ENCODE results near the gene JDP2.

Gene JDP2

DNA sequence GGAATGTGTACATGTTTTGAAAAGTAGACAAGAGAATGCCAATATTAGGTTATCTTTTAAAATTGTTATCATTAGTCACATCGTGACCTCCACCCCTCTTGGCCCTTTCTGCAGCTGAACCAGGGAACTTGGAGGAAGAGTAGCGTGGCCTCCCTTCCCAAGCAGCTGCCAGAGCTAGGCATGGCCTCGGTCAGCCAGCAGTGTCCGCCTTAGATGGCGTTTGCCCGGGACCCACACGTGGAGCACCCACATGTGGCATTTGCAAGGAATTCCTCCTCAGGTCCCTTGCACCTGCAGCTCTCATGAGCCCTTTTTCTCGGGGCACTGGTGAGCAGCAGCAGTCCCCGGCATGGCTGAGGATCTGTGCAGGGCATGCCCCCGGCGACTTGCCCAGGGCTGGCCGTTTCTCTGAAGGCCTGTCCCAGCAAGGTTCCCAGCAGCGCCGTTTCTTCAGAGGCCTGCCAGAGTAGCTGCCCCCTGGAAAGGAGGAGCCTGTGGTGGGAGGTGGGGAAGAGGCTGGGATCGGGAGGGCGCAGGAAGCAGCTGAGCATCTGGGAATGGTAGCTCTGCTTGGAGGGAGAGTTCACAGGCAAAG is 10.8 kb downstream of the JDP2 start:
- DNase-seq: no peak

DNA sequence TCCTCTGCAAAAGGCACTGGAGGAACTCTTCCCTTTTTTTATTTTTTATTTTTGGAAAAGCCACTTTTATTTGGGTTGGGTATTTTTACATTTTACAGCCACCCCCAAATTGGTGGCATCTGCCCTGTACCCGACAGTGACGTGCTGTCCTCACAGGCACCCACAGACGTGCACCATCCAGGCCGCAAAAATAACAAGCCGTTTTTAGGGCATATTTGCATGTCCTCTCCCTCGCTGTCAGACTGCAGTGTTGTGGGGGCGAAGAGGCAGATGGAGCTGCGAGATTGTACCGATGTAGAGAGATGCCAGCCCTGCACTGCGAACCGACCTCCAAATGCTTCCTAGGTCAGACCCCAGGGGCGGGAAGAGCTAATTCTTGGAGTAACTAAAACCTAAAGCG is 12.2 kb downstream of the JDP2 start:
- no peak for DNase-seq

DNA sequence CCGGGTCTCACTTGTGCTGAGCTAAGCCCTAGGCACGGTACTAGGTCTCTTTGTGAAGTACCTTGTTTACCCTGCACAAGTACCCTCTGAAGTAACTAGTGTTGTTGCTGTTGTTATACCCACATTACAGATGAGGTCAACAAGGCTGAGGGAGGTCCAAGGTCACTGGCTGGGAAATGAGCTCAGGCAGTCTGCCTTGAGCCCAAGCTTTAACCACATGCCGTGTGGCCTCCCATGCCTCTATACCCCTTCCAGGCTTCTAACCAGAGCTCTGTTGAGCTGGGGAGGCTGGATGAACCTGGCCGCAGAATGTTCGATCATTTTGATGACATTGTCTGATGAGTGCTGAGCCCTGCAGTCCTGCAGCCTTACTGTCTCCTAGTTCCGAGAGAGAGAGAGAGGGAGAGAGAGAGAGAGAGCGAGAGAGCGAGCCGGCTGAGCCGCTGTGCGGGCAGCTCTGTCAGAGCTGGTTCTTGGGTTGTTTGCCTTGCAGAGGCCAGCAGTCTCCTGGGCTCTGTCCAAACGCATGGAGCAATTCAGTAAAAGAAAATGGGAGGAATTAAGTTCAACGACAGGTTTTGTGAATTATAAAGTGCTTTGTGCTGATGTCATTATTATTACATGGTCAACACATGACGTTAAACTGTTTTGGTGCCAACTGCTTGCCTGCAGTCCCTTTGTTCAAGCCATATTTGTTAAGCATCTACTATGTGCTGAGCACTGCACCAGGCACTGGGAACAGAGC is 13.1 kb downstream of the JDP2 start:
- DNase-seq: no peak

DNA sequence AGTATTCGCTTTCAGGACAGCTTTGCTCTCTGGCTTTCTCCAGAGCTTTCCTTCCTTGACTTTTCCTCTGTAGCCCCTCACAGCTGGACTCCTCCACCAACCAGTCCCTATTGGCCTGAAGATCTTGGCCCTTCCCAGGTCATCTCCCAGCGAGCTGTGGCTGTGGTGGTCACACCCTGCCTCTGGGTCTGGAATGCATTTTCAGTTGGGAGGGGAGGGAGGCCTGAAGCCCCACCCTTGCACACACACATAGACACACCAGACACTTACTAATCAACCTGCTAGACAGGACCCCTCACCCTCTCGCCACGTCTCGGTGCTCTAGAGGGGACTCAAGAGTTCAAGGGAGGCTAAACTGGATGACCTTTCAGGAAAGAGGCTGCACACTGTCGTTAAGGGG is 13.9 kb downstream of the JDP2 start:
- DNase-seq: no peak

DNA sequence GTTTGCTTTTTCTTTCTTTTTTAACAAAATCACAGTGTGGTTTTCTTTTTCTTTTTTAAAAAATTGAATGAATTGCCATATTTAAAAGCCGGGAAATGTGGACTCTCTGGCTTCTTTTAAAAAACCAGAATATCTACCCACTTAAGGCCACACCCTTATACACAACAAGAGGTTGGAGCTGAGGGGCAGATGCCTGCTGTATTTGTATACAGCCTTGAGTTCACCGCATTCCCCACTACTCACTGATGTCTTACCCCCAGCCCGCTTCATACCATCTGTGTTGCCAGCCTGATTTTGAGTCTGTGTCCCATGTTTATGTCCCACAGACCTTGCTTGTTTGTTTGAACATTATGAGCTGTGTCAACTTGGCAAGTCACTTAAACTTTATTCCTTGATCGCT is 14.3 kb downstream of the JDP2 start:
- DNase-seq: no peak

DNA sequence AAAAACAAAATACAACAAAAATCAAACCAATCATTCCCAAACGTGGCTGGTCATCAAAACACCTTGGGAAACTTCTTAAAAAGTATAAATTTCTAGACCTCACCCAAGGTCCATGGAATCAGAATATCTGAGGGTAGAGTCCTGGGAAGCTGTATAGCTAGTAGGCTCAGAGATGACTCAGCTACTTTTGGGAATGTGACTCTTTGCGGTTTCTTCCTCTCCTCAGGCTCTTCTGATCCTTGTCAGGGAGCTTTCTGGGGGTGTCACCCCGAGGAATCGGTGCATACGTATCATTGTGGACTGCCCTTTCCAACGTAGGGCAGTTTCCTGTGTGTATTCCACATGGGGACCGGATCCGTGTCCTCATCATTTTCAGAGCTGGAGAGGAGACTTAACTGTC is 14.8 kb downstream of the JDP2 start:
- no peak for DNase-seq

DNA sequence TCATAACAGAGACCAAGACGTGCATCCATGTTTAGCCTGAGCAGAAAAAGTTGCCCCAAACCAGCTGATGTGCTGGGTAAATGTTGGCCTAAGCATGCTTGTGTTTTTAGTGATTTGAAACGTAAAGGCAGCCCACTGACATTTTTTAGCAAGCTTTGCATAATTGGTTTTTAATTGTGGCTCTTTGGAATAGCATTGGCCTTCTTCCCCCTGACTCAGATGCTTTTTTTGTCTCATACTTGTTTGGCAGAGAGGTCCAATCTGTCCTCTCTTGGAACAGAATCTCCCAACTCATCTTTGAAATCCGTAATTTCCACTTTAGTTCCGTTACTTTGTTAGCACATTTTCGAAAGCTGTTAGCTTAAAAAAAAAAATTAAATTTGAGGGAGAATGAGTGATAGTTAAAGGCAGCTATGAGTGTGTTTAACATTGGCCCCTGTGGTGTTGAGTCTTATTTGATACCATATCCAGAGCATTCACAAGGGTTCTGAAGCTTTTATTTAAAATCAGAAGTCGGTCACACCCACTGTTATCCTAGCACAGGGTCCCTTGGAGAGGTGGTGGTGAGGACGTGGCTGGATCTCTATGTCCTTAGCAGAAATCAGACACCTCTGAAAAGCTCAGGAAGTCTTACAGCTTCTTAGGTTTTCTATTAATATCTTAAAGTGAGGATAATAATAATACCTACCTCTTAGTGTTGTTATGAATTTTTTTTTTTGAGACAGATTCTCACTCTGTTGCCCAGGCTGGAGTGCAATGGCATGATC is 15.6 kb downstream of the JDP2 start:
- DNase-seq: no peak

DNA sequence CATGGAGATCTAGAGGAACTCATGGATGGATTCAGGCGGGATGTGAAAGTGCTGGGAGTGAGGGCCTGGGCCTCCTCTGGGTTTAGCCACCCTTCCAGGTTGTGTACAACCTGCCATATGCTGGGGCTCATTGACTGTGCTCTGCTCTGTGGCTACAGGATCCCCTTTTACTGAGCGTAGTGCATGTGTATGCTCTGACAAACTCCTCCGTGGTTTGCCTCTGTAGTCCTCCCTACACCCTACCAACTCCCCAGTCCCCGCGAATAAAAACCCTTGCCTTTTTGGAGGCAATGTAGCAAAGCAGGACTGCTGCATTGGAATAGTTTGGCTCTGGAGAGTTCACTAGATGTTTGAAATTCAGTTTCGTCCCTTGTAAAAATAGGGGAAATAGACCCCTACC is 17.4 kb downstream of the JDP2 start:
- DNase-seq: no peak

DNA sequence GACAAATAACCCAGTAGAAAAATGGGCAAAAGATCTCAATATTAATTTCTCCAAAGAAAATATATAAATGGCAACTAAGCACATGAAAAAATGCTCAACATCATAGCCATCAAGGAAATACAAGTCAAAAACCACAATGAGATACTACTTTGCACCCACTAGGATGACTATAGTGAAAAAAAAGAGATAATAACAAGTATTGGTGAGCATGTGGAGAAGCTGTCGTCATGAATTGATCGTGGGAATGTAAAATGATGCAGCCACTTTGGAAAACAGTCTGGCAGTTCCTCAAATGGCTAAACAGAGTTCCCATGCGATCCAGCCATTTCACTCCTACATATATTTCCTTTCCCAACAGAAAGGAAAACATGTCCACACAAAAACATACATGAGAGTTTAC is 18.1 kb downstream of the JDP2 start:
- DNase-seq: no peak

DNA sequence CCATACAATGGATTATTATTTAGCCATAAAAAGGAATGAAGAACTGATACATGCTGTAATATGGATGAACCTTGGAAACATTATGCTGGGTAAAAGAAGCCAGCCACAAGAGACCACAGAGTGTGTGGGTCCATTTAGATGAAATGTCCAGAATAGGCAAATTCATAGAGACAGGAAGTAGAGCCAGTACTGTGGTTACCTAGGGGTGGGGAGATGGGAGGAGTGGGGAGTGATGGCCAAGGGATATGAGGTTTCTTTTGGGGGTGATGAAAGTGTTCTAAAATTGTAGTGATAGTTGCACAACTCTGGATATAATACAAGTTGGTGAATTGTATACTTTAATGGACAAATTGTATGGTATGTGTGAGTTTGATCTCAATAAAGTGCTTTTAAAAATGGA is 18.6 kb downstream of the JDP2 start:
- DNase-seq: no peak

DNA sequence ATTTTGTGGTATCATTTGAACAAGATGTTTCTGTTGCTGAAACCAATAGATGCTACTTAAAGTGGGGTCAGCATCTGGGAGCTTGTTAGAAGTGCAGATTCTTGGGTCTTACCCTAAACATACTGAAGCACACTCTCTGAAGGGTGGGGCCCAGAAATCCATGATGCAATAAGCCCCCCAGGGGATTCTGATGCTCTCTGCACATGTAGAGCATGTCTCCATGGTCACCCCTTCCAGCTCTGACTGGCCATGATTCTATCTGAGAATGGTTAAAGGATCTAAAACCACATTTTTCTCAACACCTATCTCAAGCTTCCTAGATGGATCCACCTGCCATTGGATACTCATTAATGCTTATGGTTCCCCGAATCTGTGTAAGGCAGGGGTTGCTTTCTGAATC is 20.4 kb downstream of the JDP2 start:
- DNase-seq: no peak

DNA sequence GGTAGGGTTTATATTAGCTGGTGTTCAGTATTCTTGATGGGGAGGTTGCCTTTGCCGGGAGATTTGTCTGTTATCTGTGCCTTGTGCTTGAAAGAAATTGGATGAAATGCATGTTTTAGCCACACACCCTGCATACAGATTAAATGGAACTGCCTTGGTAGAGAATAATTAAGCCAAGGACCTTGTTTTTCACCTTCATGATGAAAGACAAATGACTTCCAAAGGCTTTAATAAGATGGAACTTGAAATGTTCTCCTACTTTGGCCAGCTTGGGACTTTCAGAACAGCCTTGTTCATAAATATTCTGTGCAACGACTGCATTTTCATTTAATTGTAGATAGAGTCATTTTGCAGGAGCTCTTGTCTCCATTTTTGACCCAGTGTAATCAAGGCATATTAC is 21.2 kb downstream of the JDP2 start:
- no peak for DNase-seq

DNA sequence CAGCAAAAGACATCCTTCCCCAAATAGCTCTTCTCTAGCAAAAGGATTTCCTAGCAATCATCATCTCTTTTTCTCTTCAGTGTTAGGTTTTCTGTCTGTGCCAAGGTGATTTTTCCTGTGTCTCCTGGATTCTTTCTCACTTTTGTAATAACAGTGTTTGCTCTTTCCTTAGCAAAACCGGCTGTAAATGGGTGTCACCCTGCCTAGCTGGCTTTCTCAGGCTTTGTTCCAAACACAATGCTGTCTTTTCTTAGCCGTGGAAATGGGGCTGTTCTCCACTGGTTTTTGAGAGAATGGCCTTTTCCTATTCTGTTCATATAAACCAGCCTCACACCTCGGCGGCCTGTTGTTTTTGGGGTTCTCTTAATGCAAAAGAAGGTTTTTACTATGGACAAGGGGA is 21.9 kb downstream of the JDP2 start:
- DNase-seq: no peak

DNA sequence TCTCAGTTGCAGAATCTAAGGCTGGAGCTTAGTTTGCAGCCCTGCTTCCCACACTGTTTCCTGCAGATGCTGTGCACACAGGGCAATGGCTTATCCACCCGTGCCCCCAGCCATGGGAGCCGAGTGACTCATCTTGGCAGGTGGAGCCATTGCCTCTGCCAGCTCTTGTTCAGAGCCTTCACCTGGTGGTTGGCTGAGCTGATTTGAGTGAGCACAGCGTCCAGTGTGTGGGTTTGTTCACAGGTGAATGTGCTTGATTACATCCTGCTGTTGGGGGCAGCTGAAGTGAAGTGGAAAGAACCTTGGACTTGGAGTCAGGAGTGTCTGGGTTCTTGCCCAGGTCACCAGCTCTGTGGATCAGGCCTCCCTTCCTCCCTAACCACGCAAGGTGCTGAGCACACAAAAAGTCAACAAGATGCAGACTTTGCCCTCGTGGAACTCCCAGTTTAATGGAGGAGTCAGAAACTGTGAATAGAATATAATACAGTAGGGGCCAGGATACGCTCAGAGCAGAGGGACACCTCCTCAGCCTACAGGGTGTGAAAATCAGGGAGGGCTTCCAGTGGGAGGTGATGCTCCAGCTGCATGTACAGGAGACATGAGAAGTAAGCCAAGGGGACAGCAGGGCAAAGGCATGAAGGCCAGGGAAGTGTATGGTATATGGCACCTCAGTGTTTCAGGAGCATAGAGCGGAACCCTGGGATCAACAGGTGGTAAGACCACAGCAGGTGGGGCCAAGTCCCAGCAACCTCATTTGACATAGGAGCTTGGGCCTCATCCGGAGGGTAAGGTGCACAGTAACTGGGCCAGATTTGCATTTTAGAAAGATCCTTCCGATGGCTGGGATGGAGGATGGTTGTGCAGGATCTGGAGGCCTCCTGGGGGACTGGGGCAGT is 22.8 kb downstream of the JDP2 start:
- no peak for DNase-seq

DNA sequence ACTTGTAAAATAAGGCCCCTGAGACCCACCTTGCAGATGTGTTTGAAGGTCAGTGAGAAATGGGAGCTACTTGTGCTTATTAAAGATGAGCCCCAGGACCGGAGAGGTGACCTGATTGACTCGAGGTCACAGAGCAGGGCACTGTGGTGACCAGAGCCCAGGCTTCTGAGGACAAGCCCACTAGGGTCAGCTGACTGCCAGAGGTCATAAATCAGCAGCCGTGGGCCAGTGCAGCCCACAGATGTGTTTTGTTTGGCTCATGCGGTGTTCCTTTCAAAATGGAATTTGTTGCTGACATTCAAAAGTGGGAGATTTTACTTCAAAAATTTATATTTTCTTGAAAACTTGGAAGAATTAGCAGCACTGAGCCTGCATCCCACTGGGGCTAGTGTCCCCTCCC is 24.5 kb downstream of the JDP2 start:
- DNase-seq: no peak

DNA sequence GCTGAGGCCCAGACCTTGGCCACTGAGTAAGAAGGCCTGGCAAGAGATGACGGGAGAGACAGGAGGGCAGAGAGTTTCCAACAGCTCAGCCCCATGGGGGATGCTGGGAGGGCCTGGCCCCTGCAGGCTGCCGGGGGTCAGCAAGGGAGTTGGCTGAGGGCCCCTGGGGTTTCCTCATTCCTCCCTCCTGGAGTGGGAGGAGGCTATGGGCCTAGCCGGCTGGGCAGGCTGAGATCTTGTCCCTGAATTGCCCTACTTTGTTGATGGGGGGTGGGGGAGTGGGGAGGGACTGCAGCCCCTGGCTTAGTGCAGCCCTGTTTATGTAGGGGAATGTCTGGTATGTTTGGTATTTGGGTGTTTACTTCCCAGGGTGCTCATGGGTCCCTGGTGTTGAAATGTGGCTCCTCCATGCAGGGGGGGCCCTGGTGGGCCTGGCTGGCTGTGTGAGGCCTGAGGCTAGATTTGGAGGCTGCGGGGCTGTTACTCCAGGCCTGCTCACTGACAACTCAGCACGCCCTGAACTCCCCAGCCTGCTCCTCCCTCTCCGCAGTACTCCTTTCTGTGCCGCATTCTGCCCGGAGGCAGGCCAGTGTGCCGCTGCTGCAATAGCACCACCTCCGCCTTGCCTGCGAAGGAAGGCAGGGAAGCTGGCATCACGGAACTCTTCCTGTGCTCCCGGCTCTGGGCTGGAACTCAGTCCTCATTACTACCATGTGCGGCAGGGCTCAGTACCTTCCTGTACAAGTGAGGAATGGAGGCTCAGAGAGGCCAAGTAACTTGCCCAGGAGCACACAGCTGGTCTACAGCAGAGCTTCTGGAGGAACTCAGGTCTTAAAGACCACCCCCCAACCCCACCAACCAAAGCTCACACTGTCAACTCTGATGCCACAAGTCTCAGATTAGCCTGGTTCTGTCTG is 25.3 kb downstream of the JDP2 start:
- no peak for DNase-seq

DNA sequence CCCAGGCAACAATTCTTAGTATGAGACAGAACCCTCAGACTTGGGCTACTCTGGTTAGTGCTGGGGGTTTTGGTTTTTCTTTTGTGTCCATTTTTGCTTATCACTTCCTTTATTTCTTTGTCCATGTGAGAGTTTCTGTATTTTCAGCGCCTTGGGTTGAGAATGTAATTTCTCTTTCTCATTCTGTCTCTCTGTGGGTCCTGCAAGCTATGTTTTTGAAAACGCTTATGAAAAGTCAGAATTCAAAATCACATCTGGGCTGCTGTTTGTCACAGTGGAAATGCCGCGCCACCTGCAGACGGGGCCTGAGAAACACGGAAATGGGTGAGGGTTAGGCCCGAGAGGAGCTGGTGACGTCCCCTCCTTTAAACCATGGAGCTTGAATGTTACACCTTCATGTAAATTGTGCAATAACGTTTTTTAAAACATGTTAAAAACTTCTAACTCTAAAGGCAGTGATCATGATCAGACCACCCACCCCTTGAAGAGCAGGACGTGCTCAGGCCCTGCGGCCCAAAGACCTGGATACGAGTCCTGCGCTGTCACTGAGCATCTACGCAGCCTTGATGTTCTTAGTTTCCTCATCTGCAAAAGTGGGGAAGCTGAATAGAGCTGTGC is 26.1 kb downstream of the JDP2 start:
- DNase-seq: no peak

DNA sequence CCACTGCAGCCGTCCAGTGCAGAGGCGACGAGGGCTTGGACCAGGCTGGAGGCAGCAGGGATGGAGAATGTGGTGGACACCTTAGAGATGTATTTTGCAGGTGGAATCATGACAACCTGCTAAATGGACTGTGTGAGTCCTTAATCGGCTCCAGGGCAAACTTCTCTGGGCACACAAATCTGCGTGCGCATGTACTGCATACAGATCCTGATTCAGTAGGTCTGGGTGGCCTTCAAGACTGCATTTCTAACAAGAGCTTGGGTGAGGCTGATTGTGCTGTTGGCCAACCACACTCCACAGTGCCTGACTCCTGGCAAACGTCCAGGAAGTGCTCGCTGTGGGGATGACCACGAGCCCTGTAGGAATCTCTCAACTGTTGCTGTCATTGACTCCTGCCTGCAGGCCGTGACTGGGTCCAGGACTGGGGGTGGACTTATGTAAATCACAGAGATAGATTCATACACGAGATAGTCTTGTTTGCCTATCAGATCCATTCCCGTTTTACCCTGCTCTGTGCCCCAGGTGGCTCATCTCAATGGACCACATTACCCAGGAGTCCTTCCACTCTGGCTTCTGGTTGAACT is 27.2 kb downstream of the JDP2 start:
- no peak for DNase-seq

DNA sequence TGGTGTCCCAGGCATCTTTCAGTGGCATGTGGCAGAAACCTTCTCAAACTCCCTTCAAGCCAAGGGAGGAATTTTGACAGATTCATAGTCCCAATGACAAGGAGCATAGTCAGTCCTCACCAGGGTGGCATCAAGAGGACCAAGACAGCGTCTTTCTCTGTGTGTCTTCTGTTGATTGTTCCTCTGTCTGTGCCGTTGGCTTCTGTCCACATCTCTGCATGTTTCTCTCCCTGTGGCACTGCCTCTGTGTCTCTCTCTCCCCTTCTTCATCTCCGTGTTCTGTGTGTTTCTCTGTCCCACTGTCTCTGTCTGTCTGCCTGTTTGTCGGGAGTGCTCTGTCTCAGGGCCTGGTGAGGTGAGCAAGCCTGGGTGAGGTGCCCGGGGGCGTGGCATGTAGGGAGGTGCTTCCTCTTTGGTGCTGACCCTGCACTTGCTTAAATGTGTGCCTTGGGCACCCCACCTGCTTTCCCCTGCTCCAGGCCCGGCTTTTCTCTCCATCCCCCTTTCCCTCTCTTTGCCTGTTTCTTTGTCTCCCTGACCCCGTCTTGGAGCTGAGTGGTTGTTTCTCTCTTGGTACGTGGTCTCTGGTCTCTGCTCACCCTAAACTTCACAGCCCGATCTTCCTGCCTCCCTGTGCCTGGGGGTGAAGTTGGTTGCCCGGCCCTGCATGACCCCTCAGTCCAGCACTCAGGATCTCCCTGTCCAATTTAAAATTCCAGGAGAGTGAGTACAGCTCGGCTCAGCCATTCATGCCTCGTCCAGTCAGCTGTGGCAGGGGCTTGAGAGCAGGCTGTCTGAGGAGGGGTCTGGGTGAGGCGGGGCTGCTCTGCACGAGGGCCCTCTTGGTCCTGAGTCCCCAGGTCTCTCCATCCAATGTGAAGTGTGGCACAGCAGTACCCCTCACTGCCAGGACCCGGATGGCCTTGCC is 28.5 kb downstream of the JDP2 start:
- DNase-seq: no peak

DNA sequence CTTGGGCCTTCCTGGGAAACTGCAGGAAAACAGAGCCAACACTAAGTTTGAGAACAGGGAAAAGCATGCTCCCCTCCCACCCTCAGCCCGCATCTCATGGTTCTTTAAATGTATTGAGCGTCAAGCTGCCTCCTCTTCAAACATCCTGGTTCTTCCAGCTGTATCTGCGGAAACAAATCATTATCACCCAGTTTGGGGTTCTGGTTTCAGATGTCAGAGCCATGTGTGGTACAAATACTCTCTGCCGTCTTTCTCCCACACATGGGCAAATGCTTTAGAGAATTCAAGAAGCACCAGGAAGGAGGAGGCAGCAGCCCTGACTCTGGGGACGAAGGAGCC is 29.1 kb downstream of the JDP2 start:
- no peak for DNase-seq

All from stimulated activated naive CD4-positive, alpha-beta T cell treated with Interleukin-2 at 50 U/mL for 16 hours (primary cell).